Psoas muscle (tissue), 8 donors: ENCODE measurements around the gene ZMYM3. TPM values are rescaled to one million over a fixed set of nuclear protein-coding genes. Genes with fewer than 3 reads are reported as not detected.
A peak's percentile ranks its signal among the peaks of the same experiment; 100 is the strongest.

Experiments
- ATAC-seq, 4 donors: fragments of 200-7000 bp; cut with Tn5 transposase; one replicate each; pipeline ENCODE4 v1.9.1; 2020; ENCODE audit warnings: moderate library complexity in 3 of 4, mild to moderate bottlenecking in 2 of 4
- DNase-seq, 2 donors: peaks; one replicate each; pipeline ENCODE4 v3.0.0-alpha.2; 2020
- H3K27ac ChIP-seq: fragments of 200-600 bp; one replicate; pipeline ENCODE4 v1.8.0; 2022
- H3K27me3 ChIP-seq, 3 donors: fragments of 200-600 bp in 1 of 3; one replicate each; pipeline versions ENCODE4 v1.6.1 to v1.8.0; 2013 to 2022; ENCODE audit warnings: low read length in 2 of 3, mild to moderate bottlenecking in 2 of 3, moderate library complexity in 1 of 3; ENCODE audit not compliant: insufficient read depth in 3 of 3
- H3K36me3 ChIP-seq, 2 donors: fragments of 200-600 bp in 1 of 2; one replicate each; pipeline versions ENCODE4 v1.6.1 to v1.8.0; 2013 to 2022; ENCODE audit warnings: low read depth in 1 of 2, mild to moderate bottlenecking in 1 of 2, moderate library complexity in 1 of 2; ENCODE audit not compliant: insufficient read depth in 1 of 2
- H3K4me1 ChIP-seq: fragments of 200-600 bp; one replicate; pipeline ENCODE4 v1.8.0; 2022
- H3K4me3 ChIP-seq: fragments of 200-600 bp; one replicate; pipeline ENCODE4 v1.8.0; 2022; ENCODE audit warnings: mild to moderate bottlenecking
- H3K9me3 ChIP-seq: fragments of 200-600 bp; one replicate; pipeline ENCODE4 v1.8.0; 2022
- WGBS, 3 donors: extraction: QIAGEN DNeasy Blood & Tissue Kit; methylation state at CpG; one replicate each; pipeline versions ENCODE4 v1.1.6 to v1.1.7; 2013; 5-methylcytosine and 5-hydroxymethylcytosine counted together
- intact Hi-C, 2 donors: fragments of 100-400 bp; cut with DNase I; formaldehyde crosslinking; loops; one replicate each; pipeline versions ENCODE4 v1.11.0 to v1.14.2; 2022
- polyA plus RNA-seq, 3 donors: library from polyadenylated mRNA; stranded (reverse); fragments of 200-250 nt; gene quantifications; one replicate each; pipeline ENCODE4 v1.2.3, GENCODE V29; 2013
- total RNA-seq, 4 donors: library from RNA; stranded (reverse); fragmentation: NEBNext Ultra II Directional in 2 of 4; extraction: Animal tissue kit (Norgen Biotek cat#: 25700) in 2 of 4; gene quantifications; one replicate each; pipeline versions ENCODE4 v1.2.1 to v1.2.4, GENCODE V29; 2021 to 2023
- TF ChIP-seq, protein P1 (sequence below): fragments of 200-600 bp; IDR thresholded peaks from one replicate; pipeline ENCODE4 v1.8.0; 2022; ENCODE audit warnings: antibody characterized with exemption
- donor health status: healthy with polysubstance abuse.
- donor health status: DM: no; HTN: no; CAD: no; lungs with moderate emphysema.
- donor health status: Bipolar disorder and iron deficiency.
- donor health status: healthy.
- donor health status: DM: yes; HTN: yes; CAD: no.
- donor health status: DM: no; HTN: no; CAD: no.
- donor health status: DM: no; HTN: no; CAD: no.
- donor health status: DM: yes; HTN: yes; CAD: no.

ZMYM3 gene
- total and polyA plus RNA-seq, 7 donors: 2.5 to 10.6 (median 6.3) TPM

DNA sequence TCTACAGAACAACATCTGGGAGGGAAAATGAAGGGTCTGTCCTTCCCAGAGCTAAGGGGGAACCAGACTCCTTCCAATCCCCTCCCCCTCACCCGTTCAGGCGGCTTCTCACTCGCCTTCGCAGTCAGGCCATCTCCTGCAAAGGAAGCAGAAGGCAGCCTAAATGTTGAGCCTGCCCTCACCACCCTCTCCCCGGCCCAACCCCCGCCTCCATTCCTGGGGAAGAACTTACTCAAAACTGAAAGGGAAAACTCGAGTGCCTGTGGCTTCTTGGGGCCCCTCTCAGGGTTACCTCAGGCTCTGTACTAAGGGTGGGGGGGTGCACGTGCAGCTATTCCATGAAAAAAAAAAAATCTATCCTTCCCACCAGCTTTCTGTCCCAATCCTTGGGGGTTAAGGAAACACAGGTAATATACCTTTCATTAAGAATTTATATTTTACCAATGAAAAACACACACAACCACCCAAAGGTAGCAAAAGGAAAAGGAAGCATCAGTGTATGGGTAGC lies 2.4 kb downstream of the ZMYM3 start:
- TF ChIP-seq, protein P1, sequence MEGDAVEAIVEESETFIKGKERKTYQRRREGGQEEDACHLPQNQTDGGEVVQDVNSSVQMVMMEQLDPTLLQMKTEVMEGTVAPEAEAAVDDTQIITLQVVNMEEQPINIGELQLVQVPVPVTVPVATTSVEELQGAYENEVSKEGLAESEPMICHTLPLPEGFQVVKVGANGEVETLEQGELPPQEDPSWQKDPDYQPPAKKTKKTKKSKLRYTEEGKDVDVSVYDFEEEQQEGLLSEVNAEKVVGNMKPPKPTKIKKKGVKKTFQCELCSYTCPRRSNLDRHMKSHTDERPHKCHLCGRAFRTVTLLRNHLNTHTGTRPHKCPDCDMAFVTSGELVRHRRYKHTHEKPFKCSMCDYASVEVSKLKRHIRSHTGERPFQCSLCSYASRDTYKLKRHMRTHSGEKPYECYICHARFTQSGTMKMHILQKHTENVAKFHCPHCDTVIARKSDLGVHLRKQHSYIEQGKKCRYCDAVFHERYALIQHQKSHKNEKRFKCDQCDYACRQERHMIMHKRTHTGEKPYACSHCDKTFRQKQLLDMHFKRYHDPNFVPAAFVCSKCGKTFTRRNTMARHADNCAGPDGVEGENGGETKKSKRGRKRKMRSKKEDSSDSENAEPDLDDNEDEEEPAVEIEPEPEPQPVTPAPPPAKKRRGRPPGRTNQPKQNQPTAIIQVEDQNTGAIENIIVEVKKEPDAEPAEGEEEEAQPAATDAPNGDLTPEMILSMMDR: no peak
- WGBS, 3 donors: 40 to 58% (median 58%) methylated on average over 4 to 8 of the region's 8 CpGs
- DNase-seq (no peak), ATAC-seq (no peak)
- Histone ChIP-seq H3K27ac (no peak overlapping the region), H3K4me1 (no peaks in the 10 kb centered on the region), H3K4me3 (no peak overlapping the region), H3K9me3 (no peaks in the 10 kb centered on the region), H3K27me3 (no peaks in the 10 kb centered on the region), H3K36me3 (peaks cover 5 to 45% of the 10 kb centered on the region in 2 donors)
- intact Hi-C loops: no loop called here

DNA sequence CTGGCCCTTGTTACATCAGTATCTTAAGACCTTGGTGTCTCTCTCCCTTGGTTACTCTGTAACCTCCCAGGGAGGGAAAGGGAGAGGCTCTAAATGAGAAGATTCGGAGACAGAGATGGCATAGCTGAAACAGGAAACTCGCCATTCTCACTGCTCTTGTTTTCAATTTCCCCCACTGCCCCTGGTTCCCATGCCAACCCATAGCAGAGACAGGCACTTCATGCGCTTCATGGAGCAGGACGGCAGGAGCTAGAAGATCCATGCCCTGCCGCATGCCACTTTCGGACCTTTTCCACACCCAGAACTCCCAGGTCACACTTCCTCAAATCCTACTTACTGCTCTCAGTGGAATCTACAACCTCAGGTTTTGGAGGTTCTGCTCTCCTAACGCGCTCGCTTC lies 3.1 kb downstream of the ZMYM3 start:
- no peaks in the 10 kb centered on the region for H3K4me1 ChIP-seq
- TF ChIP-seq, protein P1: no peak
- H3K27me3 ChIP-seq: no peaks in the 10 kb centered on the region
- no peak for ATAC-seq
- no peak overlapping the region for H3K4me3 ChIP-seq
- no peak overlapping the region for H3K27ac ChIP-seq
- intact Hi-C loops: no loop called here
- WGBS, 3 donors: 74 to 89% (median 84%) methylated on average over 7 to 9 of the region's 9 CpGs
- peaks cover 6 to 52% of the 10 kb centered on the region in 2 donors for H3K36me3 ChIP-seq
- DNase-seq: no peak
- no peaks in the 10 kb centered on the region for H3K9me3 ChIP-seq

DNA sequence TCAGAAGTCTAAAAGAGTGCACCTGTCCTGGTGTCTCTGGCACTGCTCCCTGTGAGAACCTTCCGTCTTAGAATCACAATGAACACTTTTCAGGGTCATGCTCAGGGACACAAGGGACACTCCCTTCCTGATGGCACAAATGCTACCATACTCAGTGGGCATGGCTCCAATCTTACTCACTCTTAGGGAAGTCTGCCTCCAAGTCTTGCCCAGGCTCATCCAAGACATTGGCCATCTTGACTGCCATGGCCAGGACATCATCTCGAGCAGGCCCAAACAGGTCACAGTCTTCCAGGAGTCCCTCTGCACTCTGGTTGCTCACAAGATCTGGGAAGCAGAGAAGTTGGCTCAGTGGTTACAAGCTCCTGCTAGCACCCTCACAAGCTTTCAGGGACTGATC lies 8.8 kb downstream of the ZMYM3 start:
- WGBS, 3 donors: 60 to 87% (median 72%) methylated on average over 2 of the region's 2 CpGs
- TF ChIP-seq, protein P1: no peak
- Histone ChIP-seq H3K4me3 (no peak overlapping the region), H3K4me1 (no peaks in the 10 kb centered on the region), H3K9me3 (no peaks in the 10 kb centered on the region), H3K27me3 (no peaks in the 10 kb centered on the region), H3K27ac (no peak overlapping the region), H3K36me3 (peaks cover 6 to 95% of the 10 kb centered on the region in 2 donors)
- ATAC-seq (peak in 1 of 4 donors; percentile 21), DNase-seq (no peak)
- intact Hi-C loops: no loop called here

DNA sequence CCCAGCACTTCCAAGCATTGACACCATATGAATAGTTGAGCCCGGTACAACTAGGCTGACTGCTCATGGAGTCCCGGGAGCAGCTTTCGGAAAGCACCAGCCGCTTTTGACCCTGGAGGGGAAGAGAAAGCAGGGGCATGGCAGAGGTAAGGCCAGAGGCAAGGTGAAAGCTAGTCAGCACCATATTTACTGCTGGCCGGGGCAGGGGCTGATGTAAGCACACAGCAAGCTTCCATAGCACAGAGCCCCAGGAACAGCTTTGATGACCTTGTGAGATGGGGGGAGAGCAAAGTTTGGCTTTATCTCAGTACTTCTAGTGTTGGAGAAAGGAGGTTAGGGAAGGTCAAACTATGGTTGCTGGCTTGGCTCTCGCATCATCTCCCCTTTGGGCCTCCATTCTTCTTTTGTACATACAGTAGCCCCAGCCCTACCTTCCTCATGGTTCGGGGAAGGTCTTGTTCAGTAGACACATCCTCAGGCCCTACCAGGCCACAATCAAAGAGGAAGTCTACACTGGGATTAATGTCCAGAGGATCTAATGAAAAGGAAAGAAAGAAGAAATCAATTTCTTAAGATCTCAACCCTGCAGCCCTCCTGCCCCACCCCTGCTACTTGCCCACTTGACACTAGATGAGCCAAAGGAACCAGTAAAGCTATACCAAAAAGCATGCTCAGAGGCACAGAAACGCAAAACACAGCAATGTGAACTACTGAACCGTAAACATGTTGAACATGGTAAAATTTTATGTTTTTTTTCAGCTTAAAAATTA lies 9.4 kb downstream of the ZMYM3 start:
- Histone ChIP-seq H3K9me3 (no peaks in the 10 kb centered on the region), H3K4me3 (no peak overlapping the region), H3K36me3 (peaks cover 6 to 89% of the 10 kb centered on the region in 2 donors), H3K4me1 (no peaks in the 10 kb centered on the region), H3K27me3 (no peaks in the 10 kb centered on the region), H3K27ac (no peak overlapping the region)
- no peak for DNase-seq
- TF ChIP-seq, protein P1: no peak
- intact Hi-C loops: no loop called here
- 89 to 95% (median 91%) methylated on average over 9 of the region's 9 CpGs for WGBS, 3 donors
- ATAC-seq: no peak
